GM10248 (cell line): Measurements from ENCODE around the gene FIGNL1.

ENCODE experiments used
- CTCF ChIA-PET: fragments of 300-600 bp; sonication (Branson Sonifier 250); formaldehyde crosslinking; extraction: SDS; loops from one replicate; lab custom pipeline; 2021; ENCODE audit warnings: antibody characterized with exemption; lab: Yijun Ruan, JAX
- POLR2A ChIA-PET: fragments of 350-650 bp; sonication (Branson Sonifier 250); formaldehyde crosslinking; extraction: SDS; loops from one replicate; lab custom pipeline; 2020; ENCODE audit warnings: antibody characterized with exemption; lab: Yijun Ruan, JAX
- DNase-seq: peaks from one replicate; pipeline ENCODE4 v3.0.0; 2012; ENCODE audit errors: extremely low spot score
- TF ChIP-seq, protein P1 (sequence below): IDR thresholded peaks from 2 replicates; pipeline ENCODE4 v1.5.1; 2012; ENCODE audit warnings: mild to moderate bottlenecking, low read depth; ENCODE audit errors: extremely low read depth, missing control alignments, control extremely low read depth

FIGNL1 gene

GRCh38 chr7:50406935-50407334 lies 43.2 kb downstream of the FIGNL1 start:
- ChIA-PET CTCF (interaction anchor here (1.0 to 5.4 kb wide), 6 partner anchors 10 to 216 kb away, joined by 3 to 34 read pairs (median 4); no protein-coding TSS in a partner anchor), POLR2A (no interaction called here)
- no peak for DNase-seq
- TF ChIP-seq, protein P1, sequence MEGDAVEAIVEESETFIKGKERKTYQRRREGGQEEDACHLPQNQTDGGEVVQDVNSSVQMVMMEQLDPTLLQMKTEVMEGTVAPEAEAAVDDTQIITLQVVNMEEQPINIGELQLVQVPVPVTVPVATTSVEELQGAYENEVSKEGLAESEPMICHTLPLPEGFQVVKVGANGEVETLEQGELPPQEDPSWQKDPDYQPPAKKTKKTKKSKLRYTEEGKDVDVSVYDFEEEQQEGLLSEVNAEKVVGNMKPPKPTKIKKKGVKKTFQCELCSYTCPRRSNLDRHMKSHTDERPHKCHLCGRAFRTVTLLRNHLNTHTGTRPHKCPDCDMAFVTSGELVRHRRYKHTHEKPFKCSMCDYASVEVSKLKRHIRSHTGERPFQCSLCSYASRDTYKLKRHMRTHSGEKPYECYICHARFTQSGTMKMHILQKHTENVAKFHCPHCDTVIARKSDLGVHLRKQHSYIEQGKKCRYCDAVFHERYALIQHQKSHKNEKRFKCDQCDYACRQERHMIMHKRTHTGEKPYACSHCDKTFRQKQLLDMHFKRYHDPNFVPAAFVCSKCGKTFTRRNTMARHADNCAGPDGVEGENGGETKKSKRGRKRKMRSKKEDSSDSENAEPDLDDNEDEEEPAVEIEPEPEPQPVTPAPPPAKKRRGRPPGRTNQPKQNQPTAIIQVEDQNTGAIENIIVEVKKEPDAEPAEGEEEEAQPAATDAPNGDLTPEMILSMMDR = no peak

DNA sequence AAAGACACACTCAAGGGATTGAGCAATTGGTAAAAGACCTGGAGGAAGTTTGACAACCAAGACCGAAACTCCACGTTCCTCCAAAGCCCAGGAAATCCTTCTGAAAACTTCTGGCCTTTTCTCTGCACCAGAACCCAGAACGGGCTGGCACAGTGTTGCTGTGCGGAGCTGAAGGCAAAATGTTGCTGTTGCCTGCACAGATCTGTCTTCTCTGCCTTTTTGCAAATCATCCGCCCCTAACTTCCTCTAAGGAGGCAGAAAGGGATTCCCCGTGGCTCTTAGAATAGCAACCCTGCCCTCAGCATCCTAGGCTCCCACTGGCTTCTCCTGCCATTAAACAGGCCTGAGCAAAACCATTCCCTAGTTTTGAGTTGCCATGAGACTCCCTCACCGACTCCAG lies 44.9 kb downstream of the FIGNL1 start:
- DNase-seq = peak; percentile 50
- ChIA-PET POLR2A (no interaction called here), CTCF (interaction anchor here (0.7 to 5.4 kb wide), 3 partner anchors 12 to 36 kb away, joined by 3 to 34 read pairs (median 4); no protein-coding TSS in a partner anchor)
- TF ChIP-seq, protein P1 = no peak

DNA sequence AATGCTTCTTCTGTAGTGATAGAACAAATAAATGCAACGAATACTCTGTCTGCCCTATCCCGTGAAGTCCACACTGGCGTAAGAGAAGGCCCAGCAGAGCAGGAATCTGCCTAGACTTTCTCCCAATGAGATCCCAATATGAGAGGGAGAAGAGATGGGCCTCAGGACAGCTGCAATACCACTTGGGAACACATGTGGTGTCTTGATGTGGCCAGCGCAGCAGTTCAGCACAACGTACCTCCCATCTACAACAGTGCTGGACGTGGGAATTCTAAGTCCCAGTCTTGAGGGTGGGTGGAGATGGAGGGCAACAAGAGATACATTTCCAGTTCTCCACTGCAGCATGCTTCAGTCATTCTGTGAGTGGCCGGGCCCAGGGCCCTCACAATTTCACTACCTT lies 45.8 kb downstream of the FIGNL1 start:
- ChIA-PET POLR2A (no interaction called here), CTCF (interaction anchor here (1.8 to 2.2 kb wide), 2 partner anchors 12 to 33 kb away, joined by 5 to 9 read pairs; no protein-coding TSS in a partner anchor)
- no peak for DNase-seq
- TF ChIP-seq, protein P1 = no peak

GRCh38 chr7:50400114-50400513 lies 50.0 kb downstream of the FIGNL1 start:
- TF ChIP-seq, protein P1 = no peak
- POLR2A ChIA-PET = no interaction called here
- no peak for DNase-seq
- CTCF ChIA-PET = no interaction called here

GRCh38 chr7:50399635-50400034 lies 50.5 kb downstream of the FIGNL1 start:
- ChIA-PET CTCF (interaction anchor here (1.5 to 1.6 kb wide), 2 partner anchors 11 to 72 kb away, joined by 3 to 4 read pairs; no protein-coding TSS in a partner anchor), POLR2A (no interaction called here)
- TF ChIP-seq, protein P1 = no peak
- DNase-seq = no peak

- TF ChIP-seq, protein P1 = no peak
- POLR2A ChIA-PET = no interaction called here
- CTCF ChIA-PET = interaction anchor here (1.5 to 3.3 kb wide), 5 partner anchors 10 to 193 kb away, joined by 3 to 14 read pairs (median 4); no protein-coding TSS in a partner anchor
These were observed 50.9 kb downstream of the FIGNL1 start for GRCh38 chr7:50399206-50399605.

More at GRCh38 chr7:50399206-50399605, 50.9 kb downstream of the FIGNL1 start:
- no peak for DNase-seq
